HG03045 (cell line): ENCODE results near the gene NREP.
A peak's percentile ranks its signal among the peaks of the same experiment; 100 is the strongest.

Source experiments
- ATAC-seq: cut with Tn5 transposase; IDR thresholded peaks from one replicate; pipeline ENCODE4 v1.9.1; 2021; ENCODE audit warnings: mild to moderate bottlenecking, moderate library complexity; ENCODE audit not compliant: unreplicated experiment

NREP gene

DNA sequence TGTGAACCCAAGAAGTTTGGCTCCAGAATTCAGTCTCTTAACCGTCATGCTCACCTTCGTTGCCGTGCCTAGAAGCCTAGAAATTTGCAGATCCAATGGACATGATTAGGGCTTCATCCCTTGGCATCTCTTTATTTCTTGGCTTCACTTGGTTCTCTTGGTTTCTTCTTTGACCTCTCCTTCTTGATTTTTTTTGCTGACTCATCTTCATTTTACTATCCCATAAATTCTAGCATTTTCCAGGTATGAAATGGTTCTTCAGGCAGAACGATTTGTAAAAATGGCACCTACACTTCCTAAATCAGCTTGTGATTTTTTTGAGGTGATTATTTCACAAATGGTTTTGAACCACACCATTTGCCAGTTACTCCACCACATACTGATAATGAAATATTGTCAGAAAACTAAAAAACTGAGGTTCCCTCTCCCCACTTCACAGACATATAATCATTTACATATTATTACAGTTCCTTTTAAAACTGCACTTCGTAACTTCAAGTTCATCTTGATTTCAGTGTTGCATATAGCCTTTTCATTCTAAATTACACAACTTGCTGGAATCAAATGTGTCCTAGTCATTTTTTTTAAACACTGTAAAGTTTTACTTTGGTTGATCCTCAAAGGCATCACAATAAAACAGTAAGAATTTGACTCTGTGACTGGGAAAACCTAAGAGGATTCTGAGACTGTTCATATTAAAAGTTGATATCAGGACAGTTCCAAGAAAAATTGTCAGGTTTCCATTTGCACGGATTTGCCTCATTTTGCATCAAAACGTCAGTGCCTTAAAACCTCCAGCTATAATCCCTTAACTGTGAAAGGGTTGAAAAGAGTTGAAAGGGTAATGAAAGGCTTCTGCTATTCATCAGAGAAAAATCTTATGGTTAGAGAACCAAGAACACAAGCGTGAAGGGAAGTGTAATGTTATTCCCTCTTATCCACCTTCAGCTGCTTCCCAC is 8.9 kb upstream of the NREP start:
- ATAC-seq: no peak

DNA sequence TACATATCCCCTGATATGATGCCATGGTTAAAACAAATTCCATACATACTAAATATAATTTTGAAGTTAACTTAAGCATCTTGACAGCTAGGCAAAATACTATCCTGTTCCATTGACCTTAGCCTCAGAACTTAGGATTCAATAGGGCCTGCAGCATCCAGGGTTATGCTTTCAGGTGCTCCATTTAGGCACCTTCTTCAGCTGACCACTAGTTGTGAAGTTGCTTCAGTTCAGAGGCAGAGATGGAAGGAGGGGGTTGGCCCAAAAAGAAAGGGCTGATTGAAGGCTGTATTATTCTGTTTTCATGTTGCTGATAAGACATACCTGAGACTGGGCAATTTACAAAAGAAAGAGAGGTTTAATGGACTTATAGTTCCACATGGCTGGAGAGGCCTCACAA is 7.0 kb upstream of the NREP start:
- ATAC-seq: no peak

DNA sequence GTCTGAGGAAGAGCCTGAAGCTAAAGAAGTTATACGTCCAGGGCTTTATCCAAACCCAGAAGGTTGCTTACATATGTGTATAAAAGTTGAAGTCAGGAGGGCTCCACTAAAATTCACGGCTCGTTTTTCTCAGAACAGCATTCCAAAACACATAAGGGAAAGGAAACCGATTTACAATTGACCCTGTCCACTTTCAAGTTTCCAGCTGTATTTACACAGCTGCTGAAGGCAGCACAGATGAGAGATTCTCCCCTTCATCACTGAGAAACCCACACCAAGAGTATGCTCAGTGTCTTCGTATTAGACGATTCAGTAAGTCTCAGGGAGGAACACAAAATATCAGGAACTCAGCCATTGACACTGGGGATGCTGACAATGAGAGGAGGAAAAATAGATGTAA is 5.9 kb upstream of the NREP start:
- no peak for ATAC-seq

DNA sequence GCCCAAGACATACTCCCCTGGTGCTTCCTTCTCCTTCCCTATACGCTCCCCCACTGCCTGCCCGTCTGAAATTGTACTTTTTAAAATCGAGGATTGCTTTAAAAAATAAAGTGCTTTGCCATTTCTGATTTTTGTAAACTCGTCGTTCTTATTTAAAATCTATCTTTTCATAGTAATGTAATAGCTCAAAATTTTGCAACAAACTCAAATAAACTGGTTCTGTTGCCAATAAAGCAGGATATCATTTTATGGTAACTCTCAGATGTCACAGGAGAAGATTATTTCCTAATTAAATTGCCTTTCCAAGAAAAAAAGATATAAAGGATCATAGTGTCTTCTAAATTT is 1.3 kb upstream of the NREP start:
- no peak for ATAC-seq

DNA sequence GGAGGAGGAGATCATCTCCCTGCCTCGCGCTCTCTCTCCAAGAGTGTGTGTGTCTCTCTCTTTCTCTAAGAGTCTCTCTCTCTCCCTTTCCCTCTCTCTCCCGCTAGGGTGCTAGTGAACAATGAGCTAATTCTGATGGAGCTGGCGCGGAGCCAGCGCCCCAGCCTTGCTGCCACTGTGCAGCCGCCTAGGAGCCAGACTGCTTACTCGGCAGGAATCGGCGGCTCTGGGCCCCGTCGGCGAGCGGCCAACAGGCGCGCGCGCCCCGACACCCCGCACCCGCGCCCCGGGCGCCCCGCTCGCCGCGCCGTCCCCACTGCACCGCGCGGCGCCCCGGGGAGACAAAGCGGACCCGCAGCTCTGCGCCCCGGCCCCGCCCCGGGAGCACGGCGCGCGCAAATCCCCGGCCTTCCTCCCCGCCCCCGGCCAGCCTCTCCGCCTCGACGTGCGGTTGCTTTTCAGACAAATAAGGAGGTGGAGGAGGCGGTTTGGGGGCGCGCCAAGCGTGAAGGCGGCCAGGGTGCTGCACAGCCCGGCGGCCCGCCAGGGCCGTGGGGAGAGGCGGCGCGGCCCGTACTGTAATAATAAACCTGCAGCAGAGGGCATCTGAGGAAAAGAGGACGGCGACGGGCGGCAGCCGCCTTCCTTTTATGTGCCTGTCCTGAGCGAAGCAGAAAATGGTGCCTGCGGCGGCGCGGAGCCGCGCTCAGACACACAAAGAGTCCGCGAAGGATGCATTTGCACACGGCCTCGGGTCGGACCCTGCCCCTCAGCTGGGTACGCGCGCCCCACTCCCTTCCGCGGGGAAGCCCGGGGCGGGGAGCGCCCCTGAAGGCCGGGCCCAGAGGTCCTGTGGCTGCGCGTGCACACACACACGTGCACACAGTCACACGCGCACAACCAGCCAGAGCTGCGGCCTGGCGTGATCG is 625 bp upstream of the NREP start:
- ATAC-seq: peak; percentile 84

DNA sequence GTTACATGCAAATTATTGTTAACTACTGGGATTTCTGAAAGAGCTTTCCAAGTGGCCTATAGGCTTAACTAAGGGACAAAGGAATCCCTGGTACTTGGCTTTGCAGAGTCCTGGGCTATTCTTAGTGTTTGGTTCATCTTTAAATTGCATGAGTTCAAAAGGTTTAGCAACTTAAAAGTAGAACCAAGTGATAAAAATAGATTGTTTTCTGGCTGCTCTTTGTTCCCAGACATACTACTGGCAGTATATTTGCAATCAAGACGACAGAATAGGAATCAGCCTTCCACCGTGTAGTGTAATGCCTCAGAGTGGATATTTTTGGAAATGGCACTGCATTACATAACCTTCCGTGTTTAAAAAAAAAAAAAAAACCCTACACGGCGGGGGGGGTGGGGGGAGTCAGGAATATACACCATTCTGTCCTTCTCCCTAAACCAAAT is 1.0 kb downstream of the NREP start:
- ATAC-seq: no peak

DNA sequence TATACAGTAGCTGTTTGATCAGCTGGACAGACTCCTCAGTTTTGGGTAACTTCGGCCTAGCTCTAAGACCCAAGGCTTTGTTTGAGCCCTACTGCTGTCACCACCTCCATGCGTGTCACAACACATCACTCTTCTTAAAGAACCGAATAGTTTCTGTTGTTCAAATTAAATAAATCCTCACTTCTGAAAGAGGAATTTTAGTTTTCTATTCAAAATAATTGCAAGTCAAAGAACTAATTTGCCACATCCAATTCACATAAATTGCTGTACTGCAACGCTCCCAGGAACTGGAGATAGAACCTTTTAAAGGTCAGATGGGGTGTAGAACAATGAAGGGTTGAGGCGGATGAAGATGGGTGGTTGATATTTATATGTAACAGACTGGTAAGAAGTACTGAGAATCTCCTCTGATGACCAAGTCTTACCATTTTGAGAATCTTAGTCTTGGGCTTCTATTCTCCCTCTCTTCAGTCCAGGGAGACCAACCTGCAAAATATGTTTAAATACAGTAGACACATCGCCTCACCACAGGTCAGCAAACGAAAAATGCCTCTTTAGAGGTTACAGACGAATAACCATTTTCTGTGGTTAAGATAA is 1.6 kb downstream of the NREP start:
- ATAC-seq: no peak

DNA sequence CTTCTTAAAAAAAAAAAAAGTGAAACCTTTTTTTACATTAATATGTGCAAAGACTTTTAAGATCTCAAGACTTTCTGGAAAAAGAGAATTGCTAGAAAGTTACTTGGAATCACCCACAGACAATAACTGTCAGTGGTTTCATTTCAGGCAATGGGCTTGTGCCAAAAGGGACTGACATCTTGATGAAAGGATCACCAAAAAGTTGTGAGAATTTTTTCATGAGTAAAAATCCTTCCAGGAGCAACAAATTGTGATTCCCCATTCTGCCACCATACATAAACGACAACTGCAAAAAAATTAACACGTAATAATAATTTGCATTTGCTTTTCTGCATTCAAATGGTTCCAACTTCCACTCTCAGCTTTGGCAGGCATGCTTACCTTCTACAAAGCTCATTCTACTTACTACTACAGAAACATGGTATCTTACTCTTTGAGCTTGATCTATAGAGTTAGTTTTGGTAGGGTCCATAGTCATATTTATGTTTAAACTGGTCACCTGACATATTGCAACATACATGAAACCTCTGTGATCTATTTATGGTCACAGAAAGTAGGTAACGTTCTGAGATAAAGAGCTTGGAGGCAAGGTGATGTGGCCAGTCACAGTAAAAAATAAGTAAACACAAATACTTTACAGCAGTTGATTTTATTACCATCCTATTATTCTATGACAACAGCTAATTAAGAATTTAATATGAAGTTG is 3.0 kb downstream of the NREP start:
- no peak for ATAC-seq

DNA sequence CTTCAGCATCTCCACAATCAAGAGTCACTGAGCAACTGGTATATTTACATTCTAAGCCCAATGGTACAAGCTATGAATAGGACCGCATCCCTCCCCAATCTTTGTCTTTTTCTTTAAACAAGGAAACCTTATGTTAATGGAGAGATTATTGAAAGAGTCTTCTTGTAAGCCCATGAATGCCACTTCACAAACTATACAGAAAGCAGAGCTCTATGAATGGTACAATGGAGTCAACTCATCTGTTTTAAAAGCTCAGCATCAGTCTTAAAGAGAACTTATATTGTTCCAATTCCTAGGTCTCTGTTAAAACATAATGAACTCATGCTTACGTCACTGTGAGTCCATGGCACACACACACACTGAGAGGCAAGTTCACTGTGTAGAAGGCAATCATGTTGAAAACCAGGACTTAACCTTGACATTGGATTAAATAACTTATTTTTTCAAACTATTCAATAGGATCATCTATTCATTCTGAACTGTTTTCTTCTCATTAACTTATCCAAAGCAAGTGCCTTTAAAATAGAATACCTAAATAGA is 4.5 kb downstream of the NREP start:
- no peak for ATAC-seq

DNA sequence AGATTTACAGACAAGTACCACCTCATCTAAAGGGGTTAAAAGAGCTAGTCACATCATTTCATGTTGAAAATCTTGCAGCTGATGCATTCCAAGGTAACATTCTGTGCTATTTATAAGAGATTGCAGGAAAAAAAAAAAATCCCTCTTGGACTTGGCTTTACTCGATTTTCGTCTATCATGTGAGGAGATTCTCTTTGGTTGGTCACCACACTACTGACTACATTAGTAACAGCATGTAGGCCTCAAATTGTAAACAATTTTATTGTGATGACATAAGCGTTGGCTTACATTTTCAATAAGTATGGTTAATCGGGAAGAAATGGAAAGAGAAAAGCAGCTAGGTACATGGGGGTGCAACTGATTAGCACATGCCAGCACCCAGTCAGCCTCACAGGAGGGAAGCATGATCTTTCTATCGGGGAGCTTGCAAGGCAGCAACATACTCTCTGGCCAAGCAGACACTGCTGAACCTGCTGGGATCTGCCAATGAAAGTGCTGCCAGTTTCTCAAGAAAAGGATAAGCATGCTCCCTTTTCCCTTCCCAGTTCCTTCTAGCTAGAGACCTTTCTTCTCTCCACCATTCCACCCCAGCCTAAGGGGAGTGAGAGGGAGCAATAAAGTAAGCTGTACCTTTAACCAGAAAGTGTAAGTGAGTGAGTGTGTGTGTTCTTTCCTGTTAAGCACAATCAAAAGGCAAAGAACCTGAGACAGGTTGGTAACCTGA is 7.5 kb downstream of the NREP start:
- no peak for ATAC-seq

DNA sequence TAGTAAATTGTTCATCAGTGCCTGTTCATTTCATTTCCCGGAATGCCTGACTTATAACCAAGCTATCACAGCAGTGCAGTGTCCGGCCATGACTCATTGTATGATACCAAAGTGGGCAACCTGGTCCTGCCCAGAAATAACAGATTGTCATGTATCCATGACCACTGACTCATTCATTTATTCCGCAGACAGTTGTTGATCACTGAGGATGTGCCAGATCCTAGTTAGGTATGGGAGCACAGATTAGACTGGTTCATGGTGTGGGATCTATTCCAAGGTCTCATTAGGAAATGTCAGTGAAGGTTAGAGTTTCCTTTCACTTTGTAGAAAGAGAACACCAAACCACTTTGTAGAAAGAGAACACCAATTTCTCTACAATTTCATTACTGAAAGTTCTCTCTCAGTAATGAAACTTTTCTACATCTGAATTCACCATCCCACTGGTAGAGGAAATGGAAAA is 8.7 kb downstream of the NREP start:
- no peak for ATAC-seq

DNA sequence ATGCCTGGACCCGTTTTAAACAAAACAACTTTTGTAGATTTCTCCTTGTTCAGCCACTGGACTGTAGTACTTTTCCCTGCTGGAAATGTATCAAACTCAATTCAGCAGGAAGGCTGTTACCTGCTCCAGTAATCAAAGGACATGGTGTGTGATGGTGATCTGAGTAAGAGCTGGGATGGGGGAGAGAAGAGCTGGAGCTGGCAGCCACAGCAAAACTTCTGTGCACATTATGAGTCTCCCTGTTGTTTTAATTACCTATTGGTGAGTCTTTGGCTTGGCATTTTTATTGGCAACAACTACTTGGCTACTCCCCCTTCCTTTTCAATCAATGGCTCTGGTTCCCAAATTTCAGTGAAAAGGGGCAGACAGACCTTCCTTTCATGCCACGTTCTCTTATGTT is 9.7 kb downstream of the NREP start:
- ATAC-seq: no peak

DNA sequence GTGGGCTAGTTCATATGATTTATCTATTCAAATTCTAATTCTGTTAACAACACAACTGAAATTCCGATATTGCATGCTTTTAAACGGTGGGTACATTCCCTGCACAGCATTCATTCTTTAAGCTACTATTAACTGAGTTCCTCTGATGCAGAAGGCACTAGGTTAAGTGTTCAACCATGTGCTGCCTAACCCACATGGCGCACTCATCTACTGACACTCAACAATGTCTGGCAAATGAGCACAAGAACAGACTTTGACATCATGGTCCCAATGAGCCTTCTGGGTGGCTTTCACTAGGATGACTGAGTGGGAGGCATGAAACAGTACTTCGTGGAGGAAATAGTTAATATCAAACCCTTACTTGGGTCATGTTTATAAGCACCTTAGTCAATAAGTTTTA is 10.2 kb downstream of the NREP start:
- ATAC-seq: no peak

DNA sequence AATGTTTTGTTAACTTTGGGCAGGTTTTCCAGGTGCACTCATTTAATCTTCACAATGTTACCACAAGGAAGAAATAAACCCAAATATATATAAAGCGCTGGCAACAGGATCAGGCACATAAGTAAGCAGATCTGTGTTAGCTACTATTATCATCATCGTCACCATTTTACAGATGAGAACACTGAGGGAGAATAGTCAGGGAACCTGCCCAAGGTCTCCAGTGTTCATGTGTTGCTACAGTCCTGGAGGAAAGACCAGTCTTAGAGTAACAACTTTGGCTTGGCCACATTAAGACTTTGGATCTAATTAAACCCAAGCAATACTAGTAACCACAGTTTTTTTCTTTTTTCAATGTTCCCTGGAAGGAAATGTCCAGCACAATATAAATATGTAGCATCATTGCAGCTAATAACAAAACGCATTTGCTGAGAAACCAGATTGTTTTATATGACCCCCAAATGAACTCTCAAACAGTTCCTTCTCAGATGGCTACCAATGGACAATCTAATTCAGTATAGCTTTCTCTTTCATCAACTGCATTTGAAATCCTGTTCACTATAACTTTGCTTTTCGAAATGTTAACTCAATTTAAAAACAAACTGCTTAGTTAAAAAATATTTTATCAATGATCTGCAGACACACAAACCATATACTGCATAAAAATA is 11.8 kb downstream of the NREP start:
- no peak for ATAC-seq

DNA sequence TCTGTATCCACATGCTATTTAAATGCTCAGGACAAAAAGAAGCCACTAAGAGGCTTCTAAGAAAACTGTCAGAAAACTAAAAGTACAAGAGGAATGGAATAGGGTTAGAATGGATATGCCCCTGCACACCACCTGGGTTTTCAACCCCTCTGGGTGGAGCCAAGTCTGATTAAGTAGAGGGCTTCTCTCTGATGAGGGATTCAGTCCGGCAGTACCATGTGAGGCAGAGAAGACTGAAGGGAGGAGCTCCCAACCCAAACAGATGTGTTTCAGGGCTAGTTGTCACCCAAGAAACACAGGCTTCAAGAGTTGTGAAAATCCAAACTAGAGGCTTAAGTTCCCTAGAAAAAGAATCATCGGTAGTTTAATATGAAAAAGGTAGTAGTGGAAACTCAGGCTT is 12.5 kb downstream of the NREP start:
- ATAC-seq: no peak

DNA sequence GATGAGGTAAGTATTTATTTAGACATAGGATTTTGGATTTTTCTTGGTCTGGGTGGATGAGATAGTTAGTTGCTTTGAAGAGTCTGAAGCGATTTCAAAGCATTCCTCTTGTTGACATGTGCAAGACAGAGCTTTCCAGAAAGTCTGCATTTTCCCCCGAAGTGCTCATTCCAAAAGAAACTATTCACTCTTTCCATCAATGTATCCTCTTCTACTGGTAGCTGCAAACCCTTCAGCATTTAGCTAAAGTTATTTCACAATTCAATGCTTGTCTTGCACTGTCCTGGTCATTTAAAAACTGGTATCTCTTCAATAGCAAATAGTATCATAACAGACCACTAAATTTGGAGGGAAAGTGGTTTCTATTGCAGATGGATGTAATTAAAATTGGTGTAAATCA is 13.0 kb downstream of the NREP start:
- no peak for ATAC-seq

DNA sequence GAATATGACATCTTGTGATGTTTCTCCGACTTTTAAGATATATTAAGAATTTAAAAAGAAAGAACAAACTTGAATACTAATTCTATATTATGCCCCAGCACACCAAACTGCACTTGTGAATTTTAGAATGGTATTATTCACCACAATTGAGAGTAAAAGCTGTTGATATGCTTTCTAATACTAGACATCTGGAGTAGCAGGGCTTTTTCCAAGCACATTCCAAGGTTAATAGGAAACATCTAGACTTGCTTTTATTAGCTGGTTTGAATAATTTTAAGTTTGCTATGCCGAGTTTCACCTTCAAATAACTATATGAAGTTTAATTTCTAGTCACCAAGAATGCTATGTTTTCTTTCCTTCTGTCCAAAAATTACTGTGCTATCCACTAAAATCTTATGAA is 13.5 kb downstream of the NREP start:
- no peak for ATAC-seq

DNA sequence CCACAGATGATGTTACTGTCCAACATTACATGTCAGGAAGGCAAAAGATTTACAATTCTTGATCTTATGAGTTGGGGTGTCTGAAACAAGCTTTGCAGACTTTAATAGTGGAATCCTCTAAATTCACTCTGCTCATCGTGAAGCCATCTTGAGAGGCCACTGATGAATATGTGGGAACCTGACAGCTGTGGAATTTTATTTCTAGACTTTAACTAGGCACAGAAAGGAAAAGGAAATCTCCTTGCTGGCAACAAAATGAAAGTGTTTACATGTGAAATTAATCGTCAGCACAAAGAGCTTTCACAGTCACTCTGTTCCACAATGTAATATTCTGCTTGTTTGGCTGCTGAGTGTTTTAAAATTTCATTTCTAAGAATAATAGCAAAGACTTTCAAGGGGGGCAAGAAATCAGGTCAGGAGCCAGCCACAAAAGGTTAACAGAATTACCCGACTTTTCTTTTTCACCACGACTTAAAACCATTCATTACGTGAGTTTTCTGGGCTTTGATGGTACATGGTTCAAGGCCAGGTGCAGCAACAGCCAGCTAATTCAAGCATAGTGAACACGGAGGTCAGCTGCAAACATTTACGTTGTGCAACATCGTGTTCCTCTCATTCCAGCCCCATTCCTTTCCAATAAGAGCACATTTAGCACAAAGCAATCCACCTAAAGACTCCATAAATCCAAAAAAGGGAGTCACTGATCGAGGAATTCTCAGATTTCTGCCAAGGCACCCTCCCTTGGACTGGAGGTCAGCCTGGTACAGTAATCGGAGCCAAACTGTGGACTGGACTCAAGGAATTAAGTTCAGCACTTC is 14.6 kb downstream of the NREP start:
- ATAC-seq: no peak
